AG09309 (cell line): ENCODE measurements around the gene TMEM51.

Experiments
- DNase-seq: peaks from one replicate; pipeline ENCODE4 v3.0.0-alpha.2; 2010; ENCODE audit warnings: low read depth
- H3K4me3 ChIP-seq: 2 replicates; pipeline ENCODE4 v1.5.1; 2011; ENCODE audit warnings: mild to moderate bottlenecking, low read depth, low read length, moderate library complexity; ENCODE audit not compliant: control insufficient read depth
- CTCF ChIP-seq: IDR thresholded peaks from 2 replicates; pipeline ENCODE4 v1.5.1; 2011; ENCODE audit warnings: mild to moderate bottlenecking, low read depth, low read length, inconsistent platforms; ENCODE audit not compliant: insufficient read depth, control insufficient read depth; ENCODE audit errors: missing control alignments

TMEM51 gene

GRCh38 chr1:15192916-15193550, 39.5 kb downstream of the TMEM51 start:
- TF ChIP-seq CTCF = no peak
- H3K4me3 ChIP-seq = no peak overlapping the region
- no peak for DNase-seq

GRCh38 chr1:15195420-15196052, 42.0 kb downstream of the TMEM51 start:
- no peak for DNase-seq
- TF ChIP-seq CTCF = no peak
- no peak overlapping the region for H3K4me3 ChIP-seq

GRCh38 chr1:15196069-15196468, 42.5 kb downstream of the TMEM51 start:
- no peak overlapping the region for H3K4me3 ChIP-seq
- no peak for TF ChIP-seq CTCF
- DNase-seq = no peak

GRCh38 chr1:15196807-15197530, 43.4 kb downstream of the TMEM51 start:
- TF ChIP-seq CTCF = no peak
- no peak for DNase-seq
- no peak overlapping the region for H3K4me3 ChIP-seq

- no peak for TF ChIP-seq CTCF
- H3K4me3 ChIP-seq = no peak overlapping the region
- no peak for DNase-seq
Measured at GRCh38 chr1:15197591-15198447, 44.3 kb downstream of the TMEM51 start.

GRCh38 chr1:15198684-15199083, 45.1 kb downstream of the TMEM51 start:
- no peak for TF ChIP-seq CTCF
- no peak overlapping the region for H3K4me3 ChIP-seq
- DNase-seq = no peak
